Loucy (cell line): ENCODE results near the gene WIPI1.

Experiments
- H2AFZ ChIP-seq: fragments of 200-600 bp; sonication (generic); 2 replicates; pipeline ENCODE4 v1.6.0; 2016; ENCODE audit warnings: antibody characterized with exemption, mild to moderate bottlenecking, low read length, moderate library complexity
- H3F3A ChIP-seq: fragments of 200-600 bp; 2 replicates; pipeline ENCODE4 v1.6.0; 2016; ENCODE audit warnings: antibody characterized with exemption, low read depth, mild to moderate bottlenecking
- H3K27me3 ChIP-seq: fragments of 200-600 bp; sonication (generic); 2 replicates; pipeline ENCODE4 v1.6.1; 2014; ENCODE audit warnings: low read length, mild to moderate bottlenecking; ENCODE audit not compliant: insufficient read depth, poor library complexity, severe bottlenecking
- H3K36me3 ChIP-seq: fragments of 200-600 bp; sonication (generic); 2 replicates; pipeline ENCODE4 v1.6.1; 2016; ENCODE audit warnings: low read length; ENCODE audit not compliant: insufficient read depth
- H3K4me1 ChIP-seq: fragments of 200-600 bp; sonication (generic); 2 replicates; pipeline ENCODE4 v1.5.1; 2014; ENCODE audit warnings: low read length, mild to moderate bottlenecking; ENCODE audit not compliant: insufficient read depth, poor library complexity, severe bottlenecking
- H3K4me2 ChIP-seq: fragments of 200-600 bp; sonication (generic); 2 replicates; pipeline ENCODE4 v1.6.0; 2014; ENCODE audit warnings: antibody characterized with exemption, low read length, low read depth, mild to moderate bottlenecking; ENCODE audit not compliant: poor library complexity, severe bottlenecking
- H3K4me3 ChIP-seq: fragments of 200-600 bp; sonication (generic); 2 replicates; pipeline ENCODE4 v1.5.1; 2014; ENCODE audit warnings: low read length, mild to moderate bottlenecking, mixed read lengths; ENCODE audit not compliant: poor library complexity, severe bottlenecking
- H3K79me2 ChIP-seq: fragments of 200-600 bp; sonication (generic); 2 replicates; pipeline ENCODE4 v1.6.1; 2014; ENCODE audit warnings: low read length; ENCODE audit not compliant: insufficient read depth
- H3K9ac ChIP-seq: fragments of 200-600 bp; sonication (generic); 2 replicates; pipeline ENCODE4 v1.6.0; 2014; ENCODE audit warnings: mild to moderate bottlenecking, low read depth, low read length, moderate library complexity; ENCODE audit not compliant: poor library complexity, severe bottlenecking
- H3K9me2 ChIP-seq: fragments of 200-600 bp; sonication (generic); replicated peaks from 2 replicates; pipeline ENCODE4 v1.6.1; 2016; ENCODE audit warnings: low read depth, low read length, mixed read lengths
- H3K9me3 ChIP-seq: fragments of 200-600 bp; sonication (generic); 2 replicates; pipeline ENCODE4 v1.6.1; 2014; ENCODE audit warnings: mild to moderate bottlenecking, antibody characterized with exemption, low read length, low read depth; ENCODE audit not compliant: insufficient read depth
- H4K20me1 ChIP-seq: fragments of 200-600 bp; sonication (generic); 2 replicates; pipeline ENCODE4 v1.6.0; 2014; ENCODE audit warnings: antibody characterized with exemption, low read length, mild to moderate bottlenecking; ENCODE audit not compliant: insufficient read depth, poor library complexity, severe bottlenecking
- CTCF ChIP-seq: fragments of 200-600 bp; sonication (generic); conservative IDR thresholded peaks from 2 replicates; pipeline ENCODE4 v1.5.1; 2014; ENCODE audit warnings: mild to moderate bottlenecking, antibody characterized with exemption, low read length
- EZH2phosphoT487 ChIP-seq: fragments of 200-600 bp; IDR thresholded peaks from 2 replicates; pipeline ENCODE4 v1.6.1; 2018; ENCODE audit warnings: antibody characterized with exemption, mild to moderate bottlenecking, moderate library complexity, borderline replicate concordance

The WIPI1 gene

DNA sequence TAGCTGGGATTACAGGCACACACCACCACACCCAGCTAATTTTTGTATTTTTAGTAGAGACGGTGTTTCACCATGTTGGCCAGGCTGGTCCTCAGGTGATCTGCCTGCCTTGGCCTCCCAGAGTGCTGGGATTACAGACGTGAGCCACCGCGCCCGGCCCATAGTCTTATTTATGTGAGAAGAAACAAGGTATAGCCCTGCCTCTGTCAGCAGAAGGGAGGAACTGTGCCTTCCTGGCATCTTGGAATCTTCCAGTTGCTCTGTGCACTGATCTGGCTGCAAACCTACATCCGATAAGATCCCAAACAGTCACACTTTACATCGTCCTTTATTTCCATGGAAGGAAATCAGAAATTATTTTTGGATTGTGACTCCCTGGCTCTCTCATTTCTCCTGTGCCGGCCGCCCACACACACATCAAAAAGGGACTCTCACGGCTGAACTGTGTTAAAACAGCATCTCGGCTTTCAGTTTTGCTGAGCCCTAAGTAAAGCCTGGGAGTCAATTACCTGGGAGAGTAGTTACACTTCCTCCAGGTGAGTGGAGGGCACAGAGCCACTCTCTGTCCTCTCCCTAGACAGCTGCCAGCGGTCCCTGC, 23.3 kb downstream of the WIPI1 start:
- Histone ChIP-seq H4K20me1 (no peaks in the 10 kb centered on the region), H2AFZ (no peak overlapping the region), H3F3A (peaks cover 9% of the 10 kb centered on the region; the same call in 1 of the 2 replicates), H3K27me3 (no peaks in the 10 kb centered on the region), H3K36me3 (peaks cover 22% of the 10 kb centered on the region; the same call in 1 of the 2 replicates), H3K9me2 (no peaks in the 10 kb centered on the region), H3K79me2 (no peaks in the 10 kb centered on the region), H3K4me3 (no peak overlapping the region), H3K9ac (no peak overlapping the region), H3K4me2 (no peak overlapping the region), H3K9me3 (no peaks in the 10 kb centered on the region), H3K4me1 (peaks cover 32% of the 10 kb centered on the region)
- TF ChIP-seq EZH2phosphoT487 (no peak), CTCF (no peak)

DNA sequence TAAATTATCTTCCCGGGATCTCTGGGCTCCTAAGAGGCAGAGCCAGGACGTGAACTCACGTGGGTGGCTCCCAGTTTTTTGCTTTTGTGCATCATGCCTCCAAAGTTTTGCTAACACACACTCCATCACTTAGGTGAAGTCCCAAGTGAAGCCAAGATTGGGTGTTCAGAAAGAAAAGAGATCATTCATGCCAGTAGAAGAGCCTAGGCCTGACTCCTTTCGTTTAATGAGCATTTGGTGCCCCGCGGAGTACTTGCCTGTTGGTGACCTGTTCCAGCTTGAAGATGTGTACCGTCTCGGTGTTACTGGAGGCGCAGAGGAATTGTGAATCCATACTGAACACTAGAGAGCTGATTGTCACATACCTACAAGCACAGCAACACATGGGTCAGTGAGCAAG, 24.1 kb downstream of the WIPI1 start:
- Histone ChIP-seq H3K79me2 (no peaks in the 10 kb centered on the region), H3K9ac (no peak overlapping the region), H3K27me3 (no peaks in the 10 kb centered on the region), H3F3A (peaks cover 7% of the 10 kb centered on the region; the same call in 1 of the 2 replicates), H2AFZ (no peak overlapping the region), H4K20me1 (no peaks in the 10 kb centered on the region), H3K36me3 (peaks cover 30% of the 10 kb centered on the region; the same call in 1 of the 2 replicates), H3K9me3 (no peaks in the 10 kb centered on the region), H3K4me1 (peaks cover 24% of the 10 kb centered on the region), H3K4me3 (no peak overlapping the region), H3K4me2 (no peak overlapping the region), H3K9me2 (no peaks in the 10 kb centered on the region)
- no peak for TF ChIP-seq CTCF
- TF ChIP-seq EZH2phosphoT487, result no peak

DNA sequence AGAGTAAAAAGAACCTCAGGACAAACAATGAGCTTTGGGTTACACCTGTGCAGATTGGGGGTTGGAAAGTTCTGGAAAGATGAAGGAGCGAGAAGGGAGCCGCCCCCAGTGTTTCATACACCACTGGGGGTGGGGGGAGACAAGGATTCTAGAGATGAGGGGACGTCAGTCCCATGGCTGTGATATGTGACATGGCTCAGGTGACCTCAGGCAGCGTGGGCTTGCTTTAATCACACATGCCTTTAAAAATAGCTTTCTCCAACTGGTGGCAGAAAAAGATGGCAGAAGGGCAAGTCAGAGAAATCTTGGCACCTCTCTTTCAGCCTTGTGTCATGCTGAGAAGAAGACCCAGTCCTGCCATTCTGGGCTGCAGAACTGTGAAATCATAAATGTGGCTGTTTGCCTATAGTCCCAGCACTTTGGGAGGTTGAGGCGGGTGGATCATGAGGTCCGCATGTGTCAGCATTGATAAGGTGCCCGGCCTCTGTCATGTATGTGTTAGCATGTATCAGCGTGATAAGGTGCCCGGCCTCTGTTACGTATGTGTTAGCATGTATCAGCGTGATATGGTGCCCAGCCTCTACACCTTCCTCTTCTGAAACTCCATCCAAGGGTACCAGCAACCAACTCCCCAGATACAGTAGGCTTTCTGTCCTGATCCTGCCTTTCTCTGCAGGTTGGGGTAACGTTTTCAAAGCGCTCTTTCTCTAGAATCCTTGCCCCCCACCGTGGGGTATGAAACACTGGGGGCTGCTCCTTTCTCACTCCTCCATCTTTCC, 25.0 kb downstream of the WIPI1 start:
- H3K9me2 ChIP-seq, result no peaks in the 10 kb centered on the region
- H3K9ac ChIP-seq, result no peak overlapping the region
- peaks cover 18% of the 10 kb centered on the region for H3K4me1 ChIP-seq
- peaks cover 31% of the 10 kb centered on the region; the same call in 1 of the 2 replicates for H3K36me3 ChIP-seq
- no peaks in the 10 kb centered on the region for H4K20me1 ChIP-seq
- H3F3A ChIP-seq, result peaks cover 3% of the 10 kb centered on the region; the same call in 1 of the 2 replicates
- H3K9me3 ChIP-seq, result no peaks in the 10 kb centered on the region
- H3K79me2 ChIP-seq, result no peaks in the 10 kb centered on the region
- TF ChIP-seq CTCF (no peak), EZH2phosphoT487 (no peak)
- H3K4me2 ChIP-seq, result no peak overlapping the region
- no peak overlapping the region for H2AFZ ChIP-seq
- no peaks in the 10 kb centered on the region for H3K27me3 ChIP-seq
- no peak overlapping the region for H3K4me3 ChIP-seq
